Heart right ventricle (tissue), 16 donors: ENCODE results near the gene STXBP5. TPM values are rescaled to one million over a fixed set of nuclear protein-coding genes. Genes with fewer than 3 reads are reported as not detected.

Experiments used
- ATAC-seq, 8 donors: fragments of 200-7000 bp; cut with Tn5 transposase; one replicate each; pipeline ENCODE4 v1.9.1; 2020; ENCODE audit warnings: mild to moderate bottlenecking in 8 of 8, moderate library complexity in 8 of 8, moderate number of reproducible peaks in 1 of 8
- DNase-seq, 2 donors: peaks; one replicate each; pipeline ENCODE4 v3.0.0-alpha.2; 2020
- H3K27ac ChIP-seq, 10 donors: fragments of 200-600 bp; sonication (generic) in 2 of 10; one replicate each; pipeline versions ENCODE4 v1.5.0 to v1.8.0; 2020 to 2022; ENCODE audit warnings: mild to moderate bottlenecking in 3 of 10
- H3K27me3 ChIP-seq, 7 donors: fragments of 200-600 bp; one replicate each; pipeline ENCODE4 v1.8.0; 2021 to 2022; ENCODE audit warnings: mild to moderate bottlenecking in 2 of 7
- H3K36me3 ChIP-seq, 9 donors: fragments of 200-600 bp; sonication (generic) in 1 of 9; one replicate each; pipeline versions ENCODE4 v1.5.0 to v1.8.0; 2020 to 2022; ENCODE audit warnings: mild to moderate bottlenecking in 2 of 9
- H3K4me1 ChIP-seq, 9 donors: fragments of 200-600 bp; sonication (generic) in 1 of 9; one replicate each; pipeline versions ENCODE4 v1.5.0 to v1.8.0; 2020 to 2022; ENCODE audit warnings: mild to moderate bottlenecking in 4 of 9
- H3K4me3 ChIP-seq, 10 donors: fragments of 200-600 bp; sonication (generic) in 2 of 10; one replicate each; pipeline versions ENCODE4 v1.5.0 to v1.8.0; 2020 to 2022; ENCODE audit warnings: mild to moderate bottlenecking in 7 of 10, moderate library complexity in 2 of 10
- H3K9me3 ChIP-seq, 11 donors: fragments of 200-600 bp in 10 of 11; sonication (generic) in 2 of 11; one replicate each; pipeline versions ENCODE4 v1.5.0 to v1.8.0; 2013 to 2022; ENCODE audit warnings: mild to moderate bottlenecking in 2 of 11, control low read depth in 1 of 11, moderate library complexity in 1 of 11
- WGBS, 2 donors: extraction: QIAGEN DNeasy Blood & Tissue Kit; methylation state at CpG; one replicate each; pipeline ENCODE4 v1.1.7; 2013; ENCODE audit warnings: inconsistent platforms in 1 of 2; 5-methylcytosine and 5-hydroxymethylcytosine counted together
- intact Hi-C, 10 donors: fragments of 100-400 bp; cut with DNase I; formaldehyde crosslinking; loops; one replicate each; pipeline versions ENCODE4 v1.11.1 to v1.14.2; 2022
- polyA plus RNA-seq, 2 donors: library from polyadenylated mRNA; stranded (reverse); fragments of 200-250 nt; gene quantifications; one replicate each; pipeline ENCODE4 v1.2.3, GENCODE V29; 2013
- total RNA-seq, 10 donors: library from RNA; stranded (reverse); fragmentation: NEBNext Ultra II Directional in 3 of 10; extraction: Animal tissue kit (Norgen Biotek cat#: 25700) in 3 of 10; gene quantifications; one replicate each; pipeline versions ENCODE4 v1.2.1 to v1.2.4, GENCODE V29; 2021 to 2023
- TF ChIP-seq, protein P1 (sequence below), 9 donors: fragments of 200-600 bp; sonication (generic) in 2 of 9; IDR thresholded peaks; one replicate each; pipeline versions ENCODE4 v1.5.0 to v1.8.0; 2021 to 2022; ENCODE audit warnings: antibody characterized with exemption in 9 of 9, mild to moderate bottlenecking in 5 of 9, moderate library complexity in 1 of 9
- donor health status: Arrhythmogenic right ventricular cardiomyopathy.
- donor health status: ischemic (EF 13 %, LVEDD 7.1; RV severe dilation, severe dysfunction).
- donor health status: healthy with polysubstance abuse.
- donor health status: DM: no; HTN: yes; CAD: no.
- donor health status: DM: no; HTN: no; CAD: no.
- donor health status: ischemic (EF 25% LVEDD 6.9; RV normal size, moderate dysfunction).
- donor health status: ischemic (EF 25% LVEDD 5.7; RV mildly dilated, moderate dysfunction).
- donor health status: healthy.
- donor health status: DM: yes; HTN: yes; CAD: no.
- donor health status: Ischemic cardiomyopathy.
- donor health status: ischemic (EF 35%, LVEDD 5.7; RV mildly dilated, moderate dysfunction).
- donor health status: nonischemic (EF 11% LVEDD 7.7; RV severe dilation, severe dysfunction).
- donor health status: DM: yes; HTN: yes; CAD: no.
- donor health status: PGD.
- donor health status: ischemic (EF 29% LVEDD 5.4; RV normal size, mild dysfunction).
- donor health status: nonischemic (EF 23%, LVEDD 6.1; RV moderate dilation, normal function).

The STXBP5 gene
- total and polyA plus RNA-seq, 12 donors: 2.8 to 23.2 (median 13.4) TPM

DNA sequence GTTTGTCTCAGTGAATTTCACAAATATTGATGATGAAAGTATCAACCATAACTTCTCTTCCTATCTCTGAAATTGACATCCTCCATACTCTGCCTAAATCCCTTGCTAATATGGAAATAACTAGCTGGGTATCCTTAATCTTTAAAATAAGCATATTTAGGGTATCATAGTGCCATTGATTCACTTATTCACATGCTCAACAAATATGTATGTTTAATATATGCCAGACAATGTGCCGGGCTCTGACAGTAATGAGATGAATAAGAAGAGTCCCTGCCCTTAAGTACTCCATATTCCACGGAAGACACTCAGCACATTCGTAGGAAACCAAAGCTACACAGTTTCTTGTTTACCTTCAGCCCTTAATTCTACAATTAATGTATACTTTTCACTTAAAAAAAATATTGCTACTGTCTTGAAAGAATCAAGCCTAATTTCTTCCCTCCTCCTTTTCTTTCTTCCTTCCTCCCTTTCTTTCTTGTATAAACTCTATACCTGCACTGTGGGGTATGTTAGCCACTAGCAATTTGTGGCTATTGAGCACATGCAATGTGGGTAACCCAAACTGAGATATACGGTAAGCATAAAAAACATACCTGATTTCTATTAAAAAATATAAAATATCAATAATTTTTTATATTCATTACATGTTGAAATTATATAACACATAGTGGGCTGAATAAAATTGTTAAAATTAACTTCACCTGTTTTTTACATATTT, 42.8 kb upstream of the STXBP5 start:
- Histone ChIP-seq H3K27me3 (no peaks in the 10 kb centered on the region), H3K9me3 (no peaks in the 10 kb centered on the region), H3K4me1 (peaks cover 0 to 10% (median 0%) of the 10 kb centered on the region in 9 donors), H3K4me3 (no peak overlapping the region), H3K36me3 (no peaks in the 10 kb centered on the region), H3K27ac (no peak overlapping the region)
- DNase-seq: no peak
- intact Hi-C loops: no loop called here
- TF ChIP-seq, protein P1, sequence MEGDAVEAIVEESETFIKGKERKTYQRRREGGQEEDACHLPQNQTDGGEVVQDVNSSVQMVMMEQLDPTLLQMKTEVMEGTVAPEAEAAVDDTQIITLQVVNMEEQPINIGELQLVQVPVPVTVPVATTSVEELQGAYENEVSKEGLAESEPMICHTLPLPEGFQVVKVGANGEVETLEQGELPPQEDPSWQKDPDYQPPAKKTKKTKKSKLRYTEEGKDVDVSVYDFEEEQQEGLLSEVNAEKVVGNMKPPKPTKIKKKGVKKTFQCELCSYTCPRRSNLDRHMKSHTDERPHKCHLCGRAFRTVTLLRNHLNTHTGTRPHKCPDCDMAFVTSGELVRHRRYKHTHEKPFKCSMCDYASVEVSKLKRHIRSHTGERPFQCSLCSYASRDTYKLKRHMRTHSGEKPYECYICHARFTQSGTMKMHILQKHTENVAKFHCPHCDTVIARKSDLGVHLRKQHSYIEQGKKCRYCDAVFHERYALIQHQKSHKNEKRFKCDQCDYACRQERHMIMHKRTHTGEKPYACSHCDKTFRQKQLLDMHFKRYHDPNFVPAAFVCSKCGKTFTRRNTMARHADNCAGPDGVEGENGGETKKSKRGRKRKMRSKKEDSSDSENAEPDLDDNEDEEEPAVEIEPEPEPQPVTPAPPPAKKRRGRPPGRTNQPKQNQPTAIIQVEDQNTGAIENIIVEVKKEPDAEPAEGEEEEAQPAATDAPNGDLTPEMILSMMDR (IDR thresholded peaks at IDR 0.05): no peak
- WGBS, 2 donors: 94 to 95% methylated on average over 4 of the region's 4 CpGs
- no peak for ATAC-seq

DNA sequence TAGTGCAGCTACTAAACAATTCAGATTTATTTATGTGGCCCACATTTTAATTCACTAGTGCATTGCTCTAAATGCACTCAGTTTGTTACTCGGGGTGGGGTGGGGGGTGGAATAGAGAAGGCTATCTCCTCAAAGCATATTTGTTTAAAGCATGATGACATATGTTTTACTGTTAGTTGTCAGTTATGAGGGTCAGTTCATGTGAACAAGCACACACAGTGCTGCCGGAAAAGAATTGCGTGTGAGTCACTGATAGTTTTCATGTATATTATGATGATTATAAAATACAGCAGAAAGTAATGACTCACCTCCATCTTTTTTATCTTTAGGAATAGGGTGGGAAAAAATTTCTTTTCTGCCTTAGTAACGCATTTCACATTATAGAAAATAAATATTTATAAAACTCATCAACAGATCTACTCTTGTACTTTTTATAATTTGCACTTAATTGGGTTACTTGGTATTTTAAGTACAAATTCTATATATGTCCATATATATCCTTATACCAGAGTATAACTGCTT, 42.2 kb upstream of the STXBP5 start:
- ATAC-seq: no peak
- no peak overlapping the region for H3K27ac ChIP-seq
- no peaks in the 10 kb centered on the region for H3K36me3 ChIP-seq
- no peaks in the 10 kb centered on the region for H3K9me3 ChIP-seq
- peaks cover 0 to 8% (median 0%) of the 10 kb centered on the region in 9 donors for H3K4me1 ChIP-seq
- no peak overlapping the region for H3K4me3 ChIP-seq
- WGBS, 2 donors: 77 to 78% methylated on average over 4 of the region's 4 CpGs
- intact Hi-C loops: no loop called here
- TF ChIP-seq, protein P1 (IDR thresholded peaks at IDR 0.05): no peak
- no peak for DNase-seq
- H3K27me3 ChIP-seq: no peaks in the 10 kb centered on the region

DNA sequence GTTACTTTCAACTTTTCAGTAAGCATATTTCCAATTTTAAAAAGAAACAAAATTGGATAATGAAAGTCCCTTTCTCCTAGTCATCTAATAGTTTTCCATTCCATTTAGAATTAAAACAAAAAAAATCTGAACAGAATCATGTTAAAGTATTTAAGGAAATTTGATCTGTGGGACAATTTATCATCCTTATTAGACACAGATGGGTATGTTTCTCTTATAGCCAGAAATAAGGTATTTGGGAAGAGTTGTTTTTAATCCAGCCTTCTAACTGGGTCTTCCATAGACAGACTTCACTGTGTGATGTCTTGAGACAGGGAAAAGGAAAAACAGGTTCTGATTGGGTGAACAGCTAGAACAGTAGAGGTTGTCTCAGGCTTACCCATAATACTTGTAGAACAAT, 39.5 kb upstream of the STXBP5 start:
- ATAC-seq: no peak
- no peak for DNase-seq

DNA sequence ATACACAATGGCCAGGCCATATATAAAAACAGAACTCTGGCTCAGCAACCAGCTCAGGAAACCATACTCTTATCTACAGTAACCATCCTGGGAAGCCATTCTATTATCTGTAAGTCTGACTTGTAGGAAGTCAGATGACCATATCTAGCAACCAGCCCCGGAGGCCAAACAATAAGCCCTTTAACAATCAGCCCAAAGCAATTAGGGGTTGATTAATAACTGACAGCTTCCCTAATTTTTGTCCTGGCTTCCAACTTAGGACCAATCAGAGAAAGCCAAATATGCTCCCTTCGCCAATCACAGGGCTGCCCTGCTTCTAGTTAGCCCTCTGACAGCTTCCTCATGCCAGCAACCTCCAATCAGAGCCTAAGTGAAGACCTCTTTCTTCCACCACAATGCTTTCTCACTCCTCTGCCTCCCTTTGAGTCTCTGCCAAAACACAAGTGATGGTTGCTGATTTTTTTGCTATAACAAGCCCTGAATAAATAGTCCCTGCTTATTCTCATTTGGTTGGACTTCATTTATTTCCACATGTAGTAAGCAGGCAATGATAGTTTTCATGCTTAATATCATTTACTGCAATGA, 37.8 kb upstream of the STXBP5 start:
- 47 to 50% methylated on average over 2 of the region's 2 CpGs for WGBS, 2 donors
- intact Hi-C loops: no loop called here
- TF ChIP-seq, protein P1 (IDR thresholded peaks at IDR 0.05): no peak
- Histone ChIP-seq H3K9me3 (no peaks in the 10 kb centered on the region), H3K36me3 (no peaks in the 10 kb centered on the region), H3K4me3 (no peak overlapping the region), H3K27ac (no peak overlapping the region), H3K27me3 (no peaks in the 10 kb centered on the region), H3K4me1 (peaks cover 0 to 5% (median 0%) of the 10 kb centered on the region in 9 donors)
- ATAC-seq (no peak), DNase-seq (no peak)

More for the DNA sequence above, 39.5 kb upstream of the STXBP5 start:
- no peaks in the 10 kb centered on the region for H3K9me3 ChIP-seq
- H3K27me3 ChIP-seq: no peaks in the 10 kb centered on the region
- no peak overlapping the region for H3K4me3 ChIP-seq
- H3K36me3 ChIP-seq: no peaks in the 10 kb centered on the region
- TF ChIP-seq, protein P1 (IDR thresholded peaks at IDR 0.05): no peak
- H3K4me1 ChIP-seq: peaks cover 0 to 5% (median 0%) of the 10 kb centered on the region in 9 donors
- intact Hi-C loops: no loop called here
- H3K27ac ChIP-seq: no peak overlapping the region
